CMK (cell line): Measurements from ENCODE around the gene PROS1.

Experiments used
- DNase-seq: peaks from one replicate; pipeline ENCODE4 v3.0.0-alpha.2; 2010; ENCODE audit warnings: low read depth

Gene PROS1

DNA sequence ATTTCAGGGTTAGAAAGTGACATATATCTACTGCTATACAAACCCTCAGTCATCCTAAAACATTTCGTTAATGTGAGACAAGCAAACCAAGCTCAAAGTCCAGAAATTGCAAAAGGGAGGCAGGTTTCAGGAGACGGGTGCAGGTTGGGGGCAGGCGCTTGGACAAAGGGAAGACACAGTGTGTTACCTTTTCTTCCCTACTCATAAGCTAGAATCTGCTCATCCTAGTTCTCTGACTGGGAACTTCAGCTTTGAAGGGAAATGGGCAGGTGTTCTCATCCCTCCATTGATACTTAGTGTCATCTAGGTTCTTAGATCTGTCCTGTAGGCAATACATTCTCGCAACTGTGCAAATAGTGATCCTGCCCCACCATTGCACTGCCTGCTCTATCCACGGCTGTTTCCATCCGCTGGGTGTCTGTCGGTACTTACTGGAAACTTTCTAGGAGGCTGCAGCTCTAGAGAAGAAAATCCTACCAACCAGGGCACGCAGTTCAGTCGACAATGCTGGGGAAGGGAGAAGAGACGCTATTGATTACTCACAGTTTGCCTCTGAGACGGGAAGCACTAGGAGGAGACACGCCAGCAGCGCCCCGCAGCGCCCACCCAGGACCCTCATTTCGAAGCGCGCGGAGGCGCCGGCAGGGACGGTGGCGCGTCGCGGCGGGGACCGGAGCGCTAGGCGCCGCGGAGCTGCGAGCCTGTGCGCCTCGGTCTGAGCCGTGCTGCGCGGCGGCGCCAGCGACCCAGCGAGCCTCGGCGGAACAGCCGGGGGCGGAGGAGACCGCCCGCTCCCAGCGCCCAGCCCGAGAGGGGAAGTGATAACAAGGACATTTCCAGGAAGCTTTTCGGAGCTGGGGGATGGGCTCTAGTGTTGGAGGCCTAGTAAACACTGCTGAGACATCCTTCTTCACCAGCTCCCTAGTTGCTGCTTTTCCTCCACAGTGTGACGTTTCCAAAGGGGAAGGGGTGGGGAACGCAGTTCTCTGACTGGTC lies at the start of gene PROS1:
PROS1 (minus strand) TSS at position 766 of the 996 bp plus-strand sequence; CDS start at position 619, 147 bp downstream.
- DNase-seq = peak; percentile 58

DNA sequence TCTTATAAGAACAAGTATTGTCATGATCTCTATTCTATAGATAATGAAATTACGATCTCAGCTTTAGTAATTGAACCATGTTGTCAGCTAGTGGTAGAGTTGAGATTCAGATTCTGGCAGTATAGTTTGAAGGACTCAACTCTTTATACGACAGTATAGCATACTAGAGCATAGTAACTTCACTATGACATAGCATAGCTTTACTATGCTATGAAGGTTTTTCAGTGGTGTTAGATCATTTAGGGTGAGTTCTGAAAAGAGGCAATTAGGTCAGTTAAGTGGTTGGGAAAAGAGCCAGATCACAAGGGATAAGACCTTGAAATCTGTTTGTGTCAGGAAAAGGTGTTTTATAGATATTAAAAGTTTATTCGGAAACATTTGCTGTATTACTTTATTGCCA lies 46.6 kb upstream of the PROS1 start:
- no peak for DNase-seq

DNA sequence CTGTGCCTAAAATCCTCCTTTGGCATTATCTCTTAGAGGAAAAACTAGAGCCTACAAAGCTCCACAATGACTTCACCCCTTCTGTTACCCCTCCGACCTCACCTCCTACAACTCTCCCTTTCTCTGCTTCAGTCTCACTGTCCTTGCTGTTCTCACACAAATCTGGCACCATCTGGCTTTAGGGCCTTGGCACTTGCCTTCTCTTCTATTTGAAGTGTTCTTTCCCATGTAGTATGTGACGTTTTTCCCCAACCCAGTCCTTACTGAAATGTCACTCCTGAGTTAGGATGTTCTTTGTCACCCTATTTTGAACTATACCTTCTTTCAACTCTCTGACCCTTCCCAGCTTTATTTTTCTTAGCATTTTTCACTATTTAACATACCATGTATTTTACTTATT lies 46.0 kb upstream of the PROS1 start:
- no peak for DNase-seq

DNA sequence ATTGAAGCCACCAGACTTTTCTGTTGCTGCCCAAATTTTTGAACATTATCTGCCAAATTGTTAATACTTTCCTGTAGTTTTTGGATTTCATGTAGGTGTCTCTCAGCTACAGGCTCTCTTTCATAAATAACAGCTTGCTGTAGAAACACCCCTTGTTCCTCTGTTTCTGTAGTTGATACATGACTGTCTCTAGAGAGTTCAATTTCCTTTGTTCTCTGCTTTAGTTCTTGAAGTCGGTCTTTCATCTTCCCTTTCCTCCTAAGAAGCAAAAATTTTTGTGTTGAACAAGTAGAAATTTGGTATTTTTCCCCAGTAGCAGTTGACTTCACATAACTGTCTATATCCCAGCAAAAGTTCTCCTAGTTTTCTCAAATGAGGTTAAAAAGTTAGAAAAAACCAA lies 41.3 kb upstream of the PROS1 start:
- DNase-seq = no peak

DNA sequence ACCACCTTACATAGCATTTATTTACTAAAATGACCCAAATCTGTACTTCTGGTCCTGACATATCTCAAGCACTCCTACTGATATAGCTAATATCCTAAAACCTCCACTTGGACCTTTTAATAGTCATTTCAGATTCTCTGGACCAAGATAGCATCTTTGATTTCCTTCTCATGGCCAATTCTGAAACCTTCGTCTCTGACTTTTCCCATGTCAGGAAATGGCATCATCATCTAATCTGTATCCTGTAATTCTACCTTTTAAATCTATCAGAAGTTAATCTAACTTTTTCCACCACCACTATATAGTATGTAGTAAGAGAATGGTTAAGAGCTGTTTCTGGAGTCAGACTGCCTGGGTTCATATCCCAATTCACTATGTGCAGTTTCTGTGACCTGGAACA lies 38.5 kb upstream of the PROS1 start:
- DNase-seq = no peak

DNA sequence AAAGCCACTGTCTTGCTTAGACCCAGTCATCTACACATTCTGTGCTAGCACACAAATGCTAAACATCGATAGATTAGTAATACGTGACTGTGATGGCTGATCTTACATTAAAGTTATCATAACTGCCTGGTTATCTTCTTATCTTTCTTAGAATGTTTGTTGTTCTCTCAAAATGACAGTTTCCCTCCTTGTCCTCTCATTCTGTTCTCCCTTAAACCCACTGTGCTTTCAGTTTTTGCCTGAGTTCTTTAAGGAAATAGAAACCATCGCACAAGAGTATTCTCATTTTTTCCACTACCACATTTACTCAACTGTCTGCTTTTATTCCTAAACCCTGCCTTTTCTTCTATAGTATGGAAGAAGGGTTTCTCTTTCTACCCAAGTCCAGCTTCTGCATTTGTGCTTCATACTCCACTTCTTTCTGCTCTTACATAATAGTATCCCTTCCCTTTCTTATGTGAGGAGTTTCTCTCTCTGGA lies 37.6 kb upstream of the PROS1 start:
- no peak for DNase-seq

DNA sequence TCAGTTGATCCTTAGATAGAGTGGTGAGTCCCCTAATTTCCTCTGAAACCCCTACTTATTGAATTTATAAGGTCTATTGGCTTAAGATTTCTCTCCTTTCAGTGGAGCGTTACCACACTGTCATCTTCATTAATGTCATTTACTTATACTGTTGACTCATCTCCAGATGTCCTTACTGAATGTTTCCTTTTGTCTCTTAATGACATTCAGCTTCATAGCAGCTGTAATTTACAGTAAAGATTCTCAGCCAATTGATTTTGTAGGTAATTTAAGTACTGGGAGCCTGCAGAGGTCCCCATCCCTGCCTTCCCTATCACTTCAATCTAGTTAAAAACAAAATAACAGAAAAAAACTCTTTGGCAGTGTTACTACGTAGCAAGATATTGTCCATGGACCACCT lies 35.9 kb upstream of the PROS1 start:
- DNase-seq = no peak

DNA sequence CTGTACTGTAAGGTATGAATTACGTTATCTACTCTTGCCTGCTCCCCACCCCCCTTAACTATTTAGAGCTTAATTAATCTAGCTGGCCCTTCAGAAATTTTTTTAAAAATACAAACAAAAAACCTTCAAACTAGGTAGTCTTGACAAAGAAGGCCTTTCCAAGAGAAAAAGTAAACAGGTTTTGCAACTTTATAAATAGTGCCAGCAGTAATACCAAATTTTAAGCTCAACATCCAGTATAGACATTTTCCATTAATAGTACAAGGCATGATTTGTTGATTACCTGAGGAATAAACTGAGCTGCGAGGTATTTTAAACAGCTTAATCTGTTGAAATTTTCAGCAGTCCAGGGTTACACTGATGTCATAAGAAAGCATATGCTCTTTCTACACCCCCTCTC lies 34.6 kb upstream of the PROS1 start:
- no peak for DNase-seq

DNA sequence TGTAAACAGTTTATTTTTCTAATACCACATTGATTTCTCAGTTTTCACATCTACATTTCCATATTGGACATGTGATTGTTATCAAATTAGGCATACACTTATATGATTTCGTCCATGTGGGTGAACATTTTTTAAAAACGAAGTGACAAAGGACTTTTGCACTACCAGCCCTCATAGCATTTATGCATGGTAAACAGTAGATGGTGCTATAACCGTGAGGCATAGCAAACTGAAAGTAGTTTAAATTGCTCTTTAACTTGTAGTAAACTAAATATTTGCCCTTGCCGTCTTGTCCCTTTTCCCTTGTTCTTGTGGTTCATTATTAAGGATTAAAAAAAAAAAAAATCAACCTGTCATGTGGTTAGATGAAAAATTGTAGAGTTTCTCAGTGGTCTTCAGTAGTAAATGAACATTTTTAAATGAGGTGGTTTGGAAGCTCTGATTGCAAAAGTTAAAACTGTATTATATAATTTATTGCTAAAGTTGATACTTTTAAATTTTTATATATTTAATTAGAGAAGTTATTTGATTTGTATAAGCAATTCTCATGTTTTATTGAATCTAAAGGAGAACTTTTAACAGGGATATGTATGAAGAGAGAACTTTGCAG lies 30.7 kb upstream of the PROS1 start:
- peak; percentile 15 for DNase-seq

DNA sequence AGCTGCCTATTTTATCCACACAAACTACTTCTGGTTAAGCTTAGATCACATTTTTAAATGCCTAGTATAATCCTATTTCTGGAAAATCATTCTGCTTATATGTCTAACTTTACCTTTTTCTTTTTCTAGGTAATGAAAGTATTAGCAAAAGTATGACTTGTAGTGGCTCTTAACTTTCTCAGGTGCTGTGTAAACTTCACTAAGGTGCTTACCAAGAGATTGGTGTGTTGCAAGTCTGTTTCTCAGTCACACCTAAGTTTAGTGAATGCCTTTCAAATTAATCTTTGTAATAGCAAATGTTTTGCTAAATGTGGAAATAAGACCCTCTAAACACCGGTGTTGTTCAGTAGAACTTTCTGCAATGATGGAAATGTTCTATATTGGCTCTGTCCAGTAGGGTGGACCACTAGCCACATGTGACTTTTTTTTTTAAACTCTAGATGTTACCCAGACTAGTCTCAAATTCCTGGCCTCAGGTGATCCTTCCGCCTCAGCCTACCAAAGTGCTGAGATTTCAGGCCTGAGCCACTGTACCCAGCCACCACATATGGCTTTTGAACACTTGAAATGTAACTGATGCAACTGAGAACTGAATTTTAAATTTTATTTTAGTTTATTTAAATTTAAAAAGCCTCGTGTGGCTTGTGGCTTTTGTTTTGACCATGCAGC lies 28.3 kb upstream of the PROS1 start:
- no peak for DNase-seq

DNA sequence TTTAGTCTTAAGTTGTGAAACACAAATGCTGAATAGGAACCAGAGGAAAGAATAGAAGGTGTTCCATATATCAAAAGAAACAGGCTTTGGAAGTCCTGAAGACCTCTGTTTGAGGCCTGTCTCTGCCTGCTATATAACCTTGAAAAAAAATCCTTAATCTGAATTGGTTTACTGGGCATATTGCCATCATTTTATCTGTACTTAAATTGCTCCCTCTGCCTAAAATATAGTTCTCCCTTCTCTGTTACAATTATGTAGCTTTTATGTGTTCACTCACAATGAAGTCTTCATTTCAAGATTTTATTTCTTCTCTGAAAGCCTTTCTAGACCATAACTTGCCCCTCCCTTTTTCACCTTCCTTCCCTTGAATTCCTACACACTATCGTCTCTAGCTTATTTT lies 27.5 kb upstream of the PROS1 start:
- DNase-seq = no peak

DNA sequence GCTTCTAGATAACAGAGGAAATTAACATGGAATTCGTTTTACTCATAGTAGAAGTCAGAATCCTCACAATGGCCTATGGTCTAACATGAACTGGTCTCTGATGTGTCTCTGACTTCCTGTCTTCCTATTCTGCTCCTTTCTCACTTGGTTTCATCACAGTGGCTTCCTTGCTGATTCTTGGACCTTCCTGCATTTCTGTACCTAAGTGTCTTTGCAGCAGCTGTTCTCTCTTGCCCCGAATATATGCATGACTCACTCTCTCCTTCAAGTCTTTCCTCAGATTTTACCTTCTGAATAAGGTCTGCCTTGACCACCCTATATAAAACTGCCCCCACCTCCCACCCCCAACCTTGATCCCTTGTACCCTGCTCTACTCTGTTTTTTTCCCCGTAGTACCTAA lies 20.4 kb upstream of the PROS1 start:
- no peak for DNase-seq

DNA sequence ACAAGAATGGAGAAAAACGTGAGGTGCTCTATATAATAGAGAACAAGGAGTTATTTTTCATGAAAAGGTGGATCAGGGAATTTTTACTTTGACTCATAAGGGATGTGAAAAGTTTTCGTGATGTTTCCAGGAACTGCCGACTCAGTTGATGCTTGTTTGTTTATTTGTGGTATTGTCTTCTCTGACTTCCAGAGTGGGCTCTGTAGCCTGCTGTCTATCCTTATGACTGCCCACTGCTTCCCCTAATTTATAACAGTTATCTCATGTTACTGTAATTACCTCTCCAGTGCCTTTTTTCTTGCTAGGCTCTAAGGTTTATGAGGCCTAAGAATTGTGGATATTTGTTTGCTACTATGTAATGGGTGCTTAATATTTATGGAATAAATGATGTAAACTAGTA lies 18.5 kb upstream of the PROS1 start:
- DNase-seq = no peak

DNA sequence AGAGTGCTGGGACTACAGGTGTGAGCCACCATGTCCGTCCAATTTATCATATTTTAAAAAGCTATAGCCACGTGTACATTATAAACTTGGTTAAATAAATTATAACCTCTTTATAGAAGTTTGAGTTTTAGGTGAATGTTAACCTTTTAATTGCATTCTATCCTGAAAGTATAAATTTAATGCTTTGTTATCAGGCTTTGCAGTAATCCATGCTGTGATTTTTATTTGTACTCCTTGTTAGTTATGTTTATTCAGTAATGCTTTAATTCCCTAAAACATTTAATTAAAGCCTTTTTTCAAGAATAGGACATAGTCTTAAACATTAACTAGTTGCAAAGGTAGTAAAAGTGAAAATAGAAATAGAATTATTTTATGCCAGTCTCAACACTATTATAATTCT lies 17.9 kb upstream of the PROS1 start:
- no peak for DNase-seq

DNA sequence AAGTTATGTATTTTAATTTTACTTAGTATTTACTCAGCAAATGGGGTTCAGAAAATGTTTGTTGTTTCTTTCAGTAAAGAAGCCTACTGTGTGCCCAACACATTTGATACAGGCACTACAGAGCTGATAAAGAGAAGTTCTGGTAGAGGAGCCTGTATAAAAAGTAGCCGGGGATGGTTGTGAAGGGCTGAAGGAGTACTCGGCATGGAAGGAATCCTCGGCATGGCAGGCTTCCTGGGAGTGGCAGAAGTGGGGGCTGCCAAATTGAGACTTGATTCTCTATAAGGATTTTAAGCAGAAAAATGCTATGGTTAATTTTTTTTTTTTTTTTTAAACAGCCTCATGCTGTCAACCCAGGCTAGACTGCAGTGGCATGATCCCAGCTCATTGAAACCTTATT lies 15.5 kb upstream of the PROS1 start:
- DNase-seq = no peak

DNA sequence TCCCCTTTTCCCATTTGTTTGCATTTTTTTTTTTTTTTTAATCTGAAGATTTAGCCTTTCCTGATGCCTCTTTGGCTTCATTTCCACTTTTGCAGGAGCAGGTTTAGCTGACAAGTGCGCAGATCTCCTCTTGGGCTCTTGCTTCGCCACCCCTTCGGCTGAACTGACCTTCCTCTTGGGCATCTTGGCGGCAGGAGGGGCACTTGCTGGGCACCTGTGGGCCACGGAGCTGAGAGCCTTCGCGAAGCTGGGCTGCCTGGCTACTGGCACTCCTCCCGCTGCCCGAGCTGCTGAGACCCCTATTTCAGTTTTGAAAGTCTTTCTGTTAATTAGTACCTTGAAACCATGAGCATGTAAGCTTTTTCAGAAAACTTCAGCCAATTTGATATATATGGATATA lies 15.1 kb upstream of the PROS1 start:
- DNase-seq = no peak

DNA sequence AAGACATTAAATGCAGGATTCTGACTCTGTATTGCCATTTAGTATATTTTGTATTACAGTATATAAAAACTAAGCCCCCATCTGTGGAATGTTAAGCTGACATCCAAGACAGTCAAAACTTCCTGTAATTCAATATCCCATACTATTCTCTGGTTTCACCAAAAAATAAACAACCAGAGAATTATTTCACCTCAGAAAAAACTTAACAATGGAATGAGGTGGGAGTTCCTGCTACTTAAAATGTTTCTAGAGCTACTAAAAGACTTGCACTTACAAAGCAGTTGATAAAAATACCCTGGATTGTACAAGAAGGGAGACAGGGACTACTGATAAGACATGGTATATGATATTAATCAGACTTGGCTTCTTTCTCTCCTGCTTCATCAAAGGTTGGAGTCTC lies 14.6 kb upstream of the PROS1 start:
- no peak for DNase-seq

DNA sequence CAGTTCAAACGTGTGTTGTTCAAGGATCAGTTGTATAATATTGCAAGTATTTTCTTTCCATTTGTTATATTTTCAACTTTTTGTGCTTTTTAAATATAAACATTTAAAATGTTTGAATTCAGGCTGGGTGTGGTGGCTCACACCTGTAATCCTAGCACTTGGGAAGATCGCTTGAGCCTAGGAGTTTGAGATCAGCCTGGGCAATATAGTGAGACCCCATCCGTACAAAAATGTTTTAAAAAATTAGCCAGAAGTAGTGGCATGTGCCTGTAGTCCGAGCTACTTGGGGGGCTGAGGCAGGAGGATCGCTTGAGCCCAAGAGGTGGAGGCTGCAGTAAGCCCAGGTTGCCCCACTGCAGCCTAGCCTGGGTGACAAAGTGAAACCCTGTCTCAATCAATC lies 10.9 kb upstream of the PROS1 start:
- DNase-seq = no peak

DNA sequence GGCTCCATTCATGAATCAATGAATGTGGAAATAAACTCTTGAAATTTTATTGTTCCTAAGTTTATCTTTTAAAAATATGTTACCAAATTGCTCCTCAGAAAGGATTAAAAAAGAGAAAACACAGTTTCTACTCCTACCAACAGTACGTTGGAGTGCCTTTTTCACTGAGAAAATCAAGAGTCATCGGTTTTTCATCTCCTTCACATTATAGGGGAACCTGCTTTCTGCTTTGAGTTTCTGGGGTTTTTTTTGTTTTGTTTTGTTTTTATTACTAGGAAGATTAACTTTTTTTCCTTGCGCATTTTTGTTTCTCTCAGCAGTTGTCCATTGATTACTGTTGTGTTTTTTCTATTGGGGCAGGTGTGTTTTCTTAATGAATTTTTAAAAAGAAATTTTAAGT lies 9.7 kb upstream of the PROS1 start:
- no peak for DNase-seq

DNA sequence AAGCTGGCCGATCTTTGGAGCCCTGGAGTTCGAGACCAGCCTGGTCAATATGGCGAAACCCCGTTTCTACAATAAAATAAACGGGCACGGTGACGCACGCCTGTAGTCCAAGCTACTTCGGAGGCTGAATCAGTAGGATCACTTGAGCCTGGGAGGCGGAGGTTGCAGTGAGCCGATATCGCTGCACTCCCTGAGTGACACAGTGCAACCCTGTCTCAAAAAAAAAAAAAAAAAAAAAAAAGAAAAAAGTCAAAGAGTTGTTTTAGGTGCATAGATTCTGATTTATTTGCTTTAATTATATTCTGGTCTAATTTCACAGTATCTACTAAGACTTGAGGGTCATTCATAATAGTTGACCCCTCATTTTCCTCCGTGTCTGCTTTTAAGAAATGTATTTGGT lies 8.0 kb upstream of the PROS1 start:
- no peak for DNase-seq

DNA sequence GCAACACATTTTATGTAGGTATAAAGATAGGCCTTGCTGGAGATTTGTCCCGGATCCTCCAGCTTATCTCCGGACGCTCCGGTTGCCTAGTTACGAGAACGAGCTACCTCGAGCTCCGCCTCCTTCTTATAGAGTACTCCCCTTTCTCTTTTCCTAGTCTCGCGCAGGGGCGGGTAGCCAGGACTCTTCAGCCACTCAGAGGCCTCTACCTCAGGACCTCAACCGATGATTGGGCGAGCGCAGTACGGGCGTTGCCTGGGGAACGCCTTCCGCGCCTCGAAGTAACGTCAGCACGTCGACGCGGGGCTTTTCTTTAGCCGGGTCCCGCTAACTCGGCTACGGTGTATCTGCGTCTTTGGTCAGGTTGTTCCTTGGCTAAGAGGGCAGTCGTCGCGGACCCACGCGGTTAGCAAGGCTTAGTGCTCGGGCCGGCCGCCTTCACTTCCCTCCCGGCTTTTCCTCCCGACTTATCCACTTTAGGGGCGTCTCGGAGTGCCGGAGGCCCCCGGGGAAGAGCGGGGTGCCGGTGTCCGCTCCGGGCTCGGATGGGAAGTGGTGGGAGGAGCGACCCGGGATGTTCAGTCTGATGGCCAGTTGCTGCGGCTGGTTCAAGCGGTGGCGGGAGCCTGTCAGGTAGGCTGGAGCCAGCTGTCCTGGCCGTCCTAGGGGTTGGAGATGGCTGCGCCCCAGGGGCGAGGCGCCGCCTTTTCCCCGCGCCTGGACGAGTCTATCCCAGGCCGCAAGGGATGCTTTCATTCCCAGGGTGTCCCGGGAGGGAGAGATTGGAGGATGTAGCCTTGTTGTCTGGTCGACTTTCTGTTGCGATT lies 6.4 kb upstream of the PROS1 start, which contains the start of gene ARL13B:
ARL13B (plus strand) TSS at position 306 of the 827 bp plus-strand sequence; CDS start at position 575, 269 bp downstream.
- peak; percentile 83 for DNase-seq

DNA sequence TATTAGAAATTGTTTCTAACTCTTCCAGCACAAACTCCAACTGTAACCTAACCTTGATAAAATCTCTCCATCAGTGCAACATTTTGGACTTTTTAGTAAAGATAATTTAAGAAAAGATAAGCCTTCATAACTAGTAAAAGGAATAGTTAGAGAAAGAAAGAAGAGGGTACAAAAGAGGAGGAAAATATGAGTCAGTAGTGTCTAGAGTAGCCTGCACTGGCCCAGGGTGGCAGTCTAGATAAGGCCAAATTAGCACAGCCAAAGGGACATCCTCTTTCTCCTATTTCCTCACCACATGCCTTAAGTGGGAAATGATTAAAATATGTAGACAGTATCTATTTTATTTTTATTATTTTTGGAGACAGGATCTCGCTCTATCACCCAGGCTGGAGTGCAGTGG lies 3.7 kb downstream of the PROS1 start:
- DNase-seq = no peak
